Renal cortical epithelial cell (primary cell): ENCODE data around the gene PHC3. TPM values are rescaled to one million over a fixed set of nuclear protein-coding genes. Genes with fewer than 3 reads are reported as not detected.

ENCODE experiments used
- DNase-seq: peaks from one replicate; pipeline ENCODE4 v3.0.0-alpha.2; 2011; ENCODE audit warnings: low read depth
- total RNA-seq: library from RNA; depleted of rRNA; stranded (reverse); fragments of >200 nt; gene quantifications from 2 replicates; pipeline ENCODE4 v1.2.3, GENCODE V29; 2014

PHC3 gene
- total RNA-seq, 1 donor from 2014 or later = 39.1 TPM

DNA sequence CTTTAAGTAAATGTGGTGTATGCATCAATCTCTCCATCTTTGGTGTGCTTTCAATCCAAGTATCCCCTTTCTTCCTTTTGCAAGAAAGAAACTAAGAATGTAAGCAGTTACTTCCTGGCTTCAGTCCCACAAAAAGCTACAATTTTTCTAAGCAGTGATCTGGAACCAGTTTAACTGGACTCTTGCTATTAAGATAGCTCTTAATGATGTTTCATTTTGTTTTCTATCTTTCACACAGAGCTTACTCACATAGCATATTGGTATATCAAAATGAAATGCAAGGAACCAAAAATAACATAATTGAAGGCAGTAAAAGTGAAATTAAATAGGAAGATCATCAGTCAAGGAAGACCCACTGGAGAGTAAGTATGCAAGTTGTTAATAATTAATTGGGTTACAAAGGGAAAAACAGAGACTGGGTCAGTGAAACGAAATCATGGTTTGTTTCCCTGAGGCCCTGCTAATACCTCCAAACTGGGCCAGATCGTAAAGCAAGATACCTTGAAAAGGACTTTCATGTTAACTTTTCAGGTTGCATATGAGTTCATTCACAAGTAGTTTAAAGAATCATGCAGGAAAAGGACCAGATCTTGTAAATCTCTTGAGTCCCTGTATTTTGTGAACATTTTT, 101.9 kb downstream of the PHC3 start:
- DNase-seq = peak; percentile 90

DNA sequence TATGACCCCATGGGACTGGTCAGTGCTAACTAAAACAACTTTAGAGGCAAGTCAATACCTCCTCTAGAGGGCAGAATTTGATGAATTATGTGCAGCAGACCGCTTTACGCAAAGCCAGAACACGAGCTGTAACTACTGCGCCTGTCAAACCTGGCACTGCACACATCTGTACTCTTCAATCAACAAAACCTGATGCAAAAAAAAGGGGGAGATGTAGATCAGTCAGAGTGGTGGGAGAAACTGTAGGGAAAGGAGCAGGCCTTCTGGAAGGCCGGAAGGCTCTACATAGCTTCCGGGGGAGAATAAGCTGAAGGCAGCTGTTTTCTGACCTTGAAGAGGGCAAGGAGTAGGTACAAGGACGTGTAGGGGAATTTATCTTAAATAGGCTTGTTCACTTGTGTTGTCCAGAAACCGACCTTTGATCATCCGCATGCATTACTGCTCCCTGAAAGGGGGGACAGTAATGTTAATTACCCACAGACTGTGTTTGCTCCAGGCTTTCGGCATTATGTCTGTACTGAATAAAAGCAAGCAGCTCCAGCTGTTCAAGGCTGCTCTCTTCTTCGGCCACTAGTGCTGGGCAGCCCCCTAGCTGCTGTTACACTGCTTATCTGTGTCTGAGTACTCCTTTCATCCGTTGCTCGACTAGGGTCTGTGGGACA, 102.8 kb downstream of the PHC3 start:
- DNase-seq = peak; percentile 32

- peak; percentile 69 for DNase-seq
Measured at GRCh38 chr3:170077361-170077760, 104.2 kb downstream of the PHC3 start.

DNA sequence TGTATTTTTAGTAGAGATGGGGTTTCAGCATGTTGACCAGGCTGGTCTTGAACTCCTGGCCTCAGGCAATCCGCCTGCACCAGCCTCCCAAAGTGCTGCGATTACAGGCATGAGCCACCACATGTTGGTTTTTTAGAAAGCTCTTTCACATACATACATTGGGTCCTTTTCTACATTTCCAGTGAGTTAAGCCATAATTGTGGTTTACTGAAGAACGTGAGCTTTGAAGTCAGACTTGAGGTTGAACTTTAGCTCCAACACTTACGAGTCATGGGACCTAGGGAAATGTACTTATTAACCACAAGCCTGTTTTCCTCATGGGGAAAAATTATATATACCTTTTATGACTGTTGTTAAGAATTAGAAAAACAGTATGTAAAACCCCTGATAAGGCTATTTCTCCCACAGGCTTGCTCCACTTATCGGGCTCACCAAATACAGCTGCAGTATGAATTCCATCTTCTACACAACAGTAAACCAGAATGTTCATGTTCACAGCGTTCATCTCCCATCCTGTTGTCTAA, 104.8 kb downstream of the PHC3 start:
- DNase-seq = peak; percentile 88

DNA sequence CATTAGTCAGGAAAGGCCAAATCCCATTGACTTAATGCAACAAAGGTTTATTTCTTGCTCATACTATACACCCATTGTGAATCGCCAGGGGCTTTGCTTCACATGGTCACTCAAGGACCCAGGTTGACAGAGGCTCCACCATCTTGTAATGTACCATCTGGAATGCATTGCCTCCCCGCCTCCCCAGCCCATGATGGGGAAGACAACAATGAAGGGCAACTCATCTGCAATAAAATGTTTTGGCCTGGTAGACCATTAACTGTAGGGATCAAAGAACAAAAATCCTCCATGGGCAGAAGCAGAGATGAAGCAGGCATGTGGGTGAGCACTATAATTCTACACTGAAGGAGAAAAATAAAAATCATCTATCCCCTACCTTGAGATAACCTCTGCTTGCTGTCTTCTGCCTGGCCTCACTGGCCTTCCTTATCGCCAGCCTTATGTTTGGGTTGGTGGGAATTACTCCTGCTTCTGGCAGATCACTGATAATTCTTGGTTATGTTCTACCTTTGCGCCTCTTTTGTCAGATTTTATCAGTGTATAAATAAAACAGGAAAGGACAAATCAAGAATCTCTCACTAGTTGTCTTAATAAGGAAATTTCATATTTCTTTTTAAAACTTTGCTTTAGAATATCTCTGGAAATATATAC, 106.0 kb downstream of the PHC3 start:
- DNase-seq = no peak

DNA sequence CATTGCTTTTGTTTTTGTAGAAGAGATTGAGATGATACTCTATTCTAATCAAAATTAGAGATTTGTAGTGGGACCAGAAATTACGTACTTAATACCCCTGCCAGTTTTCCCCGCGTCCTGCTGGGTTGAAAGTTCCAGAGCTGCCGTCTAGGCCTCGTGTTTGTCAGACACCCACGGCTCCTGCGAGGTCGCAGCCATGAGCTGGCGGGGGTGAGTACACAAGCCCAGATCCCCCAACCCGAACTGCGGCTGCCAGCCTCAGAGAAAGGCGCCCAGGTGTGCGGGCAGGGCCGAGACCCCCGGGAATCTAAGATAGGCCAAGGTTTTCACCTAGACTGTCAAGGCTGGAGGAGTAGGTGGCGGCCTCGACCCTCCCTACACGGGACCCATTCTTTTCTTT, 117.4 kb downstream of the PHC3 start:
- no peak for DNase-seq

GRCh38 chr3:170063691-170064090, 117.8 kb downstream of the PHC3 start:
- no peak for DNase-seq

GRCh38 chr3:170062769-170063168, 118.8 kb downstream of the PHC3 start:
- no peak for DNase-seq

GRCh38 chr3:170062068-170062467, 119.5 kb downstream of the PHC3 start:
- DNase-seq = no peak

DNA sequence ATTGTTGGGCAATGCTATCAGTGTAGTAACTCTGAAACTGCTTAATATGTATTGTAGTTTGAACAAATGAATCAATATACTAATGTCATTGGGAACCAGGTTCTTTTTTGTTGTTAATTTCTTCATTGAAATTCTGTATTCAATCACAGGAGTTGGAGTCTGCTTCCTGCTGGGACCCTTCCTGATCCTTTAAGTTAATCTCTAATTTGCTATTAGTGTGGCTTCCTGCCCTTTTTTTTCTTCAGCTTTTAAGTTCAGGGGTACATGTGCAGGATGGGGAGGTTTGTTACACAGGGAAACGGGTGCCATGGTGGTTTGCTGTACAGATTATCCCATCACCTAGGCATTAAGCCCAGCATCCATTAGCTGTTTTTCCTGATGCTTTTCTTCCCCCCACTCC, 122.1 kb downstream of the PHC3 start:
- DNase-seq = no peak

DNA sequence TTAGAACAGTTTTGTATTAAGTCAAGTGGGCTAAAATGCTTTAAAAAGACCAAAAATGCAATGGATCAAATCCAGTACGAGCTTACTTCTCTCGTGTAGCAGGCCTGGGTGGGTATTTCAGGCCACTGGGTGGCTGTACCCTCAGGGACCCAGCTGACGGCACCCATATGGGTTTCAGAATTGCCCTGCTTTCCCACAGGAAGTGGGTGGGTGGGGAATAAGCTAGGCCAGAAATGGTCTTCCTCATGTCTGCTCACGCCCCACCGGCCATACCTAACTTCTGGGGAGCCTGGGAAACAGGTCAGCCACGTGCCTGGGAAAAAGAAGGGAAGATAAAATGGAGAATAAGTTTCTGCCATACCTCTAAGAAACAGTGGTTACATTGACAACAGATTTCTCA, 123.4 kb downstream of the PHC3 start:
- DNase-seq = no peak

DNA sequence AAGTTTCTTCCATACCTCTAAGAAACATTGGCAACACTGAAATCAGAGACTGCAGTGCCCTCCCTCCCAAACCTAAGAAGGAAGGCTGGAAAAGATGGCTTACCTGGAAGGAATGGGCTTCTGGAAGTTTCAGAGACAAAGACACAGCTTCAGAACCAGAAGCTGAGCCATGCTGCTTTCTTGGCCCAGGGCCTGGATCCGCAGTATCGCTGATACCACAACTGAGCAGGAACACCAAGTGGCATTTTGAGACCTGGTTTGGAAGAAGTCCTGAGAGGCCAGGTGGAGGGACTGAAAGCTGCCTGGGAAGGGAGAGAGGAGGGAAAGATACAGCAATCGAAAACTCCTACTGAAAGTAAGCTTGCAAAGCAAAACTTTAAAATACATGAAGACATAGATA, 124.0 kb downstream of the PHC3 start:
- DNase-seq = no peak

DNA sequence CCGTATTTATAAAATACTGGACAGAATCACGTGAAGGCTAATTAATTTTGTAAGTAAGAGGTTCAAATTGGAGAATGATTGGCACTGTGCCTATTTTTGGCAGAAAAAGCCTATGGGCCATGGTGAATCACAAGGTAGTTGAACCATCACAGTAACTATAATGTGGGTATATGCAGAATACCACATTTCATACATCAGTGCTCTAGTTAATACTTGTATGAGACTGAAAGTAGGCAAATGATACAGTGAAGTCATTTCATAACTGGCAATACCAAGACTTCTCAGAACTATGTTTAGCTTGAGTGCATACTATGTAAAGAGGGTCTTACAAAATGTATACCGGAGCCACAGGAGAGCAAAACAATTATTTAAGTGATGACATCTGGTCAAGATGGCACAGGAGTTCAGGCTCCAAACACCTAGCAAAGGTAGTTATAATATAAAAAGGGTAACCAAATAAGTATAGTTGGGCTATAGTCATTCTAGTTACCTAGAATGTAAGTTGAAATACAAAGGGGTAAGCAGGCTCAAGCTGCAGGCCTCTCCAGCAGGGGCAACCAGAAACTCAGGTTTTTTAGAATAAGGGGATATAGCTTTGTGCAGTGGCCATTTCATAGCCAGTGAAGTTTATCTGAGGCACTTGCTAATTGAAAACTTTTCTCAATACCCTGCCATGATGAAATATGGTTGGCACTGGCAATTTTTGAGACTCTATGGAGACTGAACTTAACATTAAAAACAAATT, 124.7 kb downstream of the PHC3 start:
- peak; percentile 45 for DNase-seq

GRCh38 chr3:170055209-170055608, 126.3 kb downstream of the PHC3 start:
- DNase-seq = peak; percentile 96

DNA sequence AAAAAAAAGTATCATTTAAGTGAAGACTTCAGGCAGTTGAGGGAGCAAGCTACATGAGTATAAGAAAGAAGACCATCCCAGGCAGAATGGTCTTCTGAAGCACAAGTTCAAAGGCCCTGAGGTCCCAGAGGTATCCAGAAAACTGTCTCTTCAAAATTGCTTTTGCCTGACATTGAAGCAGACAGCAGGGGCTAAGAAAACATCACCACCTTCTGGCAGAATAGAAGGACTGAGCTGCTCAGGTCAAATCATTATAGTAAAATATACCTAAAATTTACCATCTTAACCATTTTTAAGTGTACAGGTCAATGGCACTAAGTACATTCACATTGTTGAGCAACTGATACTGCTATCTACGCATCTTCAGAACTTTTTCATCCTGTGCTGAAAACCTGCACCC, 127.3 kb downstream of the PHC3 start:
- peak; percentile 55 for DNase-seq

GRCh38 chr3:170052398-170052797, 129.1 kb downstream of the PHC3 start:
- DNase-seq = no peak

- DNase-seq = peak; percentile 60
Measured at GRCh38 chr3:170050753-170051152, 130.8 kb downstream of the PHC3 start.

GRCh38 chr3:170049146-170050000, 132.2 kb downstream of the PHC3 start:
- peak; percentile 89 for DNase-seq

DNA sequence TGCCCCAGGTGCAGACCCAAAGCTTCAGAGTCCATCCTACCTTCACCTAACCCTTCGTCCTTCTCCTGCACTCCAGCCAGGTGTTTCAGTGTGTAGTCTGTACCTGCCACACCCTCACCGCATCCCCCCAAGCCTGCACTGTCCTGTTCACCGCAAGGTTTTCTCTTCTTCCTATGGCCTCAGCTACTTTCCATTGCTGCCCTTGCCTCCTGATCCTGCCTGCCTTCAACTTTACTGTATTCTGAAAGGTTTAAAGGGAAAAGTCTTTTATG, 134.5 kb downstream of the PHC3 start:
- DNase-seq = no peak

DNA sequence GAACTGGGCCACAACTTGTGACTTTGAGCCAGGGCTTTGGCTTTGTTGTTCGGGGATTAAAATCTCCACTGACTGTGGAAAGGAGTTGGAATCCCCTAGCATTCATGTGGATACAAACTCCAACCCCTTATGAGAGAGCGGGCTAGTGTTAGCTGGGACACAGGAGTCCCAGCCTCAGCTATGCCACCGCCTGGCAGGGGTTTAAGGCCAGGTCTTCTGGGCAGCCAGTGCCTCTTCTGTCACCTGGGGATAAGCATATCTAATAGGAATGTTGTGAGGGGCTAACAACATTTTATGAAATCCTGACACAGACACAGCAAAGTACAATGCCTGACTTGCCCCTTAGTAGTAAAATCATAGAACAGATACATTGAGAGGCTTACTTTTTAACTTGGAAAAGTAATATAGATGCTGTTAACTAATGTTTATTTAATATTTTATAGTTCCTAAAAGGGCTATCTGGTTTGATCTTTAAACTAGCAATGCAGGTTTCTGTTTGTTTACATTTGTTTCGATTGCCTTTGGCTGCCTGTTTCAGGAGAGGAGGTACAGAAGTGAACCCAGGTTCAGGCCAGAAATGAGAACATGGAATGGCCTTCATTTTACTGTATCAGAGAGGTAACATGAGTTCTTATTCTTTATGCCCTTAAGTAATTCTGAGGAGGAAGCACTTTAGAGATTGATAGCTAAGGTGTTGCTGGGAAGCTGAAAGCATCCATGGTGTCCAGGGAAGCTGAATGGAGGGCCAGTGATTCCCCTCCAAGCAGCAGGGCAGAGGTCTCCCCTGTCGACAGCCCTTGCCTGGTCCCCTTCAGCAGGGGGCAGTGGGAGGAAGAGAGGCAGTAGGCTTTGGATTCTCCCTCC, 135.0 kb downstream of the PHC3 start:
- no peak for DNase-seq

DNA sequence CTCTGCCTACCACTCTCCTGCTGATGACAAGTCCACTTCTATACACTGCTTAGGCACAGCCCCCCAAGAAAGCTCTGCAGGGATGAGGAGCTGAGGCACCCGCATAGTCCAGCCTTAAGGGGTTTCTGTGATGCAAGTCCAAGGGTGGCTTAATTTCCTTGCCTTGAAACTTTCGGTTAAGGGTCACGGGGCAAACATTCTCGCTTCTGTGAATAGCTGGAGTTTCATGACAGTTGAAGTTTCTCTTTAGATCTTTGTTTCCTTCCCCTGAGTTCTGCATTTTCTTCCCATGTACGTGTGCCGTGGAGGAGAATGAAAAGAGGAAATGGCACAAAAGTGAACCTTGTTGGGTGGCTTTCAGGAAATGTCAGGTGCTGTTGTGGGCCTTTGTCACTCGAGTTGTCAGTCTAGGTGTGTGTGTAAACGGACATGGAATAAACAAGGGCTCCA, 136.7 kb downstream of the PHC3 start:
- no peak for DNase-seq
